Measurements from ENCODE around the gene RFK. TPM values are rescaled to one million over a fixed set of nuclear protein-coding genes. Genes with fewer than 3 reads are reported as not detected.

RFK gene
- total RNA-seq, 1 donor from 2014 or later = 7.7 TPM

DNA sequence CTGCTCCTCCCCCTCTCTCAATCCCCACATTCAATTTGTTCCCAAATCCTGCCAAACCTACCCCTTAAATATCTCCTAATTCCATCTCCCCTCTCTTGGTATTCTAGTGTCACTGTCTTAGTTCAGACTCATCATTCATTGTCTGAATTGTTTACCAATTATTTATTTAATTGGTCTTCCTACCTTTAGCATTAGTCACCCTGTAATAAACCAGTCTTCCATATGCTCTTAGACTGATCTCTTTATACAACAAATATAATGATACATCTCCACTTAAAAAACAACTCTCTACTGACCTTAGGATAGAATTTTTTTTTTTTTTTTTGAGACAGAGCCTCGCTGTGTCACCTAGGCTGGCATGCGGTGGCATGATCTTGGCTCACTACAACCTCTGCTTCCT, 51.4 kb downstream of the RFK start:
- Mint-ChIP-seq H3K27me3 (peaks cover 14% of the 10 kb centered on the region), H3K4me1 (no peaks in the 10 kb centered on the region), H3K9me3 (peaks cover 3% of the 10 kb centered on the region), H3K36me3 (ENCODE audit: low read depth) (no peaks in the 10 kb centered on the region), H3K4me3 (no peak overlapping the region), H3K27ac (no peak overlapping the region)
- intact Hi-C loops (cut with micrococcal nuclease) = no loop called here
- ATAC-seq (ENCODE audit: low read depth) = no peak
- TF ChIP-seq, protein P1, sequence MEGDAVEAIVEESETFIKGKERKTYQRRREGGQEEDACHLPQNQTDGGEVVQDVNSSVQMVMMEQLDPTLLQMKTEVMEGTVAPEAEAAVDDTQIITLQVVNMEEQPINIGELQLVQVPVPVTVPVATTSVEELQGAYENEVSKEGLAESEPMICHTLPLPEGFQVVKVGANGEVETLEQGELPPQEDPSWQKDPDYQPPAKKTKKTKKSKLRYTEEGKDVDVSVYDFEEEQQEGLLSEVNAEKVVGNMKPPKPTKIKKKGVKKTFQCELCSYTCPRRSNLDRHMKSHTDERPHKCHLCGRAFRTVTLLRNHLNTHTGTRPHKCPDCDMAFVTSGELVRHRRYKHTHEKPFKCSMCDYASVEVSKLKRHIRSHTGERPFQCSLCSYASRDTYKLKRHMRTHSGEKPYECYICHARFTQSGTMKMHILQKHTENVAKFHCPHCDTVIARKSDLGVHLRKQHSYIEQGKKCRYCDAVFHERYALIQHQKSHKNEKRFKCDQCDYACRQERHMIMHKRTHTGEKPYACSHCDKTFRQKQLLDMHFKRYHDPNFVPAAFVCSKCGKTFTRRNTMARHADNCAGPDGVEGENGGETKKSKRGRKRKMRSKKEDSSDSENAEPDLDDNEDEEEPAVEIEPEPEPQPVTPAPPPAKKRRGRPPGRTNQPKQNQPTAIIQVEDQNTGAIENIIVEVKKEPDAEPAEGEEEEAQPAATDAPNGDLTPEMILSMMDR (IDR thresholded peaks at IDR 0.05) = no peak
- CTCF ChIA-PET = no interaction called here
- no peak for DNase-seq
- POLR2A ChIA-PET = no interaction called here

DNA sequence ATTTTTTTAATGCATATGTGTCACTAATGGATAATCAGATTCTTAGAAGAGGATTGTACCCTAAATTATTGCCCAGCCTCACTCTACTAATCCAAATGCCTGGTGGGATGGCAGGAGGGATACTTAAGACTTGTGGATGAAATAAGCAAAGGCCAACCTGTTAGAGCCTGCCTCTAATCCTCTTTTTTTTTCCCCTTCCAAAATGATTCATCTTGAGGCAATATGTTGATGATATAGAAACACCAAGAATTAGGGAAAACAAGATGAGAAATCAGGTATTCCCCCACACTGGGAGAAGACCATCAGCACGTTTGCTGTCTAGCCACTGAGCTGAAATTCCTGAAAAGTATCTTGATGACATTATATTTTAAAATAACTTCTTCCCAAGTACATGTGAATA, 52.0 kb downstream of the RFK start:
- POLR2A ChIA-PET = no interaction called here
- DNase-seq = no peak
- H3K9me3 Mint-ChIP-seq = peaks cover 3% of the 10 kb centered on the region
- H3K36me3 Mint-ChIP-seq (ENCODE audit: low read depth) = no peaks in the 10 kb centered on the region
- H3K27me3 Mint-ChIP-seq = peaks cover 14% of the 10 kb centered on the region
- CTCF ChIA-PET = no interaction called here
- H3K4me1 Mint-ChIP-seq = no peaks in the 10 kb centered on the region
- no peak for ATAC-seq (ENCODE audit: low read depth)
- no peak overlapping the region for H3K27ac Mint-ChIP-seq
- no peak overlapping the region for H3K4me3 Mint-ChIP-seq
- TF ChIP-seq, protein P1 (IDR thresholded peaks at IDR 0.05) = no peak
- intact Hi-C loops (cut with micrococcal nuclease) = no loop called here

DNA sequence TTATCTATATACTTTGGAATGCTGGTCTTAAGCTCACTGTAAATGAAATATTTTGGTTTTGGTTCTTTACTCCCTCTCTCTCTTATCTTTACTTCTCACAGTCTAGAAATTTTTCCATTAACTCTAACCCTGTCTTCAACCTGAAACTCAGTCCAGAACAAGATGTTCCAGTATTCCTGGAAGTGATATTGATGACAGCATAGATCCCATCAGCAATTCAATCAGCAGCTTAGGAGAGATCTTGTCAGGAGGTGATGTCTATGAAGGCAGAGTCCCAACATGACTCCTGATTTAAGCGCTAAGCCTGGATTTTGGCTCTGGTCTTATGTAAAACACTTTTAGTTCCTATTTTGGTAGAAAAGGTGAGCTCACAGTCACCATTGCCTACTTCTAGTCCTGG, 52.6 kb downstream of the RFK start:
- no peaks in the 10 kb centered on the region for H3K36me3 Mint-ChIP-seq (ENCODE audit: low read depth)
- TF ChIP-seq, protein P1 (IDR thresholded peaks at IDR 0.05) = no peak
- intact Hi-C loops (cut with micrococcal nuclease) = no loop called here
- POLR2A ChIA-PET = no interaction called here
- H3K27me3 Mint-ChIP-seq = peaks cover 14% of the 10 kb centered on the region
- H3K9me3 Mint-ChIP-seq = peaks cover 3% of the 10 kb centered on the region
- DNase-seq (no peak), ATAC-seq (ENCODE audit: low read depth) (no peak)
- no peak overlapping the region for H3K27ac Mint-ChIP-seq
- H3K4me3 Mint-ChIP-seq = no peak overlapping the region
- H3K4me1 Mint-ChIP-seq = no peaks in the 10 kb centered on the region
- CTCF ChIA-PET = no interaction called here

DNA sequence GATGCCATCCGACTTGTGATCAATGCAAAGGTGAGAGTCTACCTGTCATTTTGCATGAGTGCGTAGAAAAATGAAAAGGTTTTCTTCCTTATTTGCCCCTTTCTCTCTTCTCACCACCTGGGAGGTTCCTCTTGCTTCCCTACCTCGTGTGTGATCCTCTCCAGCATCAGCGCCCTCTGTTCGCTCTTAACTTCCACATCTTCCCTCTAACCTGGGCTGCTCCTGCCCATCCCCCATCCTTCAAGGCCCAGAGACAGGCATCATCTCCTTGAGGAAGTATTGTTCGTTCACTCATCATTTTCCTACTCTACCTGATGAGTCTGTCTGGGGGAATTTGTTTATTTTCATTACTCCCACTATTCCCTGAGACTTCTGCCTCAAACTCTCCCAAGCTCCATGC, 55.8 kb downstream of the RFK start:
- H3K4me3 Mint-ChIP-seq = no peak overlapping the region
- ATAC-seq (ENCODE audit: low read depth) = no peak
- intact Hi-C loops (cut with micrococcal nuclease) = no loop called here
- H3K27ac Mint-ChIP-seq = no peak overlapping the region
- ChIA-PET POLR2A (no interaction called here), CTCF (no interaction called here)
- H3K36me3 Mint-ChIP-seq (ENCODE audit: low read depth) = no peaks in the 10 kb centered on the region
- H3K9me3 Mint-ChIP-seq = peaks cover under 1% of the 10 kb centered on the region
- no peak for DNase-seq
- TF ChIP-seq, protein P1 (IDR thresholded peaks at IDR 0.05) = no peak
- no peaks in the 10 kb centered on the region for H3K4me1 Mint-ChIP-seq
- H3K27me3 Mint-ChIP-seq = peaks cover 7% of the 10 kb centered on the region

DNA sequence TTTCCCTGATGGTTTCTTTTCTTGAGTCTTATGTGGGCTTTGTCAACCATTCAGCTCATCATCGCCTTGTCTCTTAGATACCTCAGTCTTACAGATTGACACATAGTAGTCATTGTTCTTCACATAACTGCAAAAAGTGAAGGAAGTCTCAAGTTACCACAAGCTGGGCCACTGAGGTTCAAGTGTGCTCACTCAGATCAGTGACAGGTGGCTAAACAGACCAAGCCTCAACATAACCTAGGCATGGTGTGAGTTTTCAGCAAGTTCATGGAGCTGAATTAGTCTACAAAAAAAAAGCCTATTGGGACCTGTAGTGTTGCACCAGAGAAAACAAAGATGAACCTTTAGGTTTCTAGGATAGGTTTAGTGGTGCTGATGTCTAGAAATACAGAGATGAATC, 58.2 kb downstream of the RFK start:
- Mint-ChIP-seq H3K27me3 (peaks cover 3% of the 10 kb centered on the region), H3K36me3 (ENCODE audit: low read depth) (no peaks in the 10 kb centered on the region), H3K27ac (no peak overlapping the region), H3K9me3 (no peaks in the 10 kb centered on the region), H3K4me1 (no peaks in the 10 kb centered on the region), H3K4me3 (no peak overlapping the region)
- ATAC-seq (ENCODE audit: low read depth) (no peak), DNase-seq (no peak)
- POLR2A ChIA-PET = no interaction called here
- CTCF ChIA-PET = no interaction called here
- TF ChIP-seq, protein P1 (IDR thresholded peaks at IDR 0.05) = no peak
- intact Hi-C loops (cut with micrococcal nuclease) = no loop called here

Other genes starting within 250 kb of the RFK start
- 9.2 and 10.6 TPM in 2 replicates for gene GCNT1, start 64.8 kb upstream of the RFK start, total RNA-seq

Data from activated B cell treated with CpG ODN at 0.5 μM for 24 hours (primary cell).